Measurements from ENCODE around the gene C17orf50. TPM values are rescaled to one million over a fixed set of nuclear protein-coding genes. Genes with fewer than 3 reads are reported as not detected.

Gene C17orf50
- total and polyA plus RNA-seq, 2 of the 13 experiments (the other 11 are each of a cell fraction or from before 2014, with no cell fraction given), result not detected

DNA sequence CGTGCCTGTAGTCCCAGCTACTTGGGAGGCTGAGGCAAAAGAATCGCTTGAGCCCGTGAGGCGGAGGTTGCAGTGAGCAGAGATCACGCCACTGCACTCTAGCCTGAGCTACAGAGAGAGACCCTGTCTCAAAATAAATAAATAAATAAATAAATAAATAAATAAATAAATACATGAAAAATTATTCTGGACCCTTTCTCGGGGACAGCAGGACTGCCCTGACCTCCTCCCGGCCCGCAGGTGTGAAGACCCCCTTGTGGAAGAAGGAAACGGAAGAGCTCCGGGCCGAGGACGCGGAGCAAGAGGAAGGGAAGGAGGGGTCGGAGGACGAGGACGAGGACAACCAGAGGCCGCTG lies 3.1 kb downstream of the C17orf50 start:
- H2AFZ ChIP-seq (ENCODE audit: low read length), result no peak overlapping the region
- peak overlapping the region in 2 of 3 experiments; percentile 27 to 76; a peak in 2 of 6 replicates for H3K4me3 ChIP-seq (replicated peaks in 1 of 3; ENCODE audit: insufficient read depth in 1 of 3, low read depth in 2 of 3, low read length in 3 of 3)

More for the DNA sequence above, 3.1 kb downstream of the C17orf50 start:
- in situ Hi-C loops (cut with HindIII; ENCODE audit: extremely low pct_ligation_motif_present, low pct_unique_long_range_greater_than_20kb), result loop anchor here (5.0 kb wide), 1 partner anchor 44 kb away; the partner anchor contains the start of gene TAF15
- intact Hi-C loops (cut with micrococcal nuclease; ENCODE audit: unreplicated experiment), result loop anchor here (1.0 kb wide), 2 partner anchors 41 to 46 kb away; partner anchors contain the start of gene TAF15
- H4K20me1 ChIP-seq (ENCODE audit: insufficient read depth, low read length), result no peaks in the 10 kb centered on the region
- FAIRE-seq (no peak), ATAC-seq (no peak), DNase-seq (ENCODE audit: low spot score) (no peak)
- H3K36me3 ChIP-seq (replicated peaks in 1 of 2; ENCODE audit: control insufficient read depth in 1 of 2, insufficient read depth in 2 of 2, low read length in 2 of 2), result no peaks in the 10 kb centered on the region
- peak overlapping the region; percentile 86 for H3K4me2 ChIP-seq (ENCODE audit: low read depth, low read length)
- BruUV-seq (replicated peaks), result no TSS peak
- peaks cover 3 to 33% of the 10 kb centered on the region in 2 experiments; a peak in 3 of 5 replicates for H3K27me3 ChIP-seq (ENCODE audit: control insufficient read depth in 1 of 2, insufficient read depth in 2 of 2, low read length in 2 of 2)
- no peak overlapping the region for H3K27ac ChIP-seq (ENCODE audit: extremely low read length, insufficient read depth, low read length)
- peaks cover 28% of the 10 kb centered on the region for H3K4me1 ChIP-seq (ENCODE audit: insufficient read depth, low read length)
- 33% methylated on average over 16 of the region's 17 CpGs for WGBS (ENCODE audit: low lambda C conversion rate)
- peak overlapping the region; percentile 34; the same call in 1 of the 2 replicates for H3K9ac ChIP-seq (ENCODE audit: insufficient read depth, low read depth, low read length)
- POLR2A ChIA-PET, result interaction anchor here (0.8 to 4.5 kb wide), 4 partner anchors 11 to 185 kb away, joined by 4 to 60 read pairs (median 5); partner anchors contain the start of genes GAS2L2, PEX12, RASL10B and TAF15
- TF ChIP-seq HNRNPLL (IDR thresholded peaks at IDR 0.05; ENCODE audit: low read depth, low read length, poor library complexity, severe bottlenecking) (no peak), ETV5 (CRISPR knock-in tag; IDR thresholded peaks at IDR 0.05; ENCODE audit: borderline replicate concordance) (no peak), ZNF160 (CRISPR knock-in tag; IDR thresholded peaks at IDR 0.05) (no peak), ARHGAP35 (CRISPR knock-in tag; IDR thresholded peaks at IDR 0.05; ENCODE audit: borderline replicate concordance) (no peak), ZNF841 (CRISPR knock-in tag; IDR thresholded peaks at IDR 0.05; ENCODE audit: borderline replicate concordance) (no peak), ZNF772 (CRISPR knock-in tag; IDR thresholded peaks at IDR 0.05) (no peak), ZNF17 (CRISPR knock-in tag; IDR thresholded peaks at IDR 0.05) (no peak), ZNF775 (CRISPR knock-in tag; IDR thresholded peaks at IDR 0.05; ENCODE audit: borderline replicate concordance) (no peak), ESRRA (CRISPR knock-in tag; IDR thresholded peaks at IDR 0.05; ENCODE audit: low read depth) (no peak), THYN1 (CRISPR knock-in tag; IDR thresholded peaks at IDR 0.05; ENCODE audit: borderline replicate concordance, low read depth) (no peak), MED8 (CRISPR knock-in tag; IDR thresholded peaks at IDR 0.05; ENCODE audit: insufficient replicate concordance) (no peak), ZNF7 (CRISPR knock-in tag; IDR thresholded peaks at IDR 0.05) (no peak), SP140L (CRISPR knock-in tag; IDR thresholded peaks at IDR 0.05; ENCODE audit: borderline replicate concordance) (no peak), ZNF264 (CRISPR knock-in tag; IDR thresholded peaks at IDR 0.05) (no peak), ZNF614 (CRISPR knock-in tag; IDR thresholded peaks at IDR 0.05; ENCODE audit: borderline replicate concordance) (no peak), NFKBIZ (CRISPR knock-in tag; IDR thresholded peaks at IDR 0.05) (no peak)
- TF ChIP-seq, protein P1, sequence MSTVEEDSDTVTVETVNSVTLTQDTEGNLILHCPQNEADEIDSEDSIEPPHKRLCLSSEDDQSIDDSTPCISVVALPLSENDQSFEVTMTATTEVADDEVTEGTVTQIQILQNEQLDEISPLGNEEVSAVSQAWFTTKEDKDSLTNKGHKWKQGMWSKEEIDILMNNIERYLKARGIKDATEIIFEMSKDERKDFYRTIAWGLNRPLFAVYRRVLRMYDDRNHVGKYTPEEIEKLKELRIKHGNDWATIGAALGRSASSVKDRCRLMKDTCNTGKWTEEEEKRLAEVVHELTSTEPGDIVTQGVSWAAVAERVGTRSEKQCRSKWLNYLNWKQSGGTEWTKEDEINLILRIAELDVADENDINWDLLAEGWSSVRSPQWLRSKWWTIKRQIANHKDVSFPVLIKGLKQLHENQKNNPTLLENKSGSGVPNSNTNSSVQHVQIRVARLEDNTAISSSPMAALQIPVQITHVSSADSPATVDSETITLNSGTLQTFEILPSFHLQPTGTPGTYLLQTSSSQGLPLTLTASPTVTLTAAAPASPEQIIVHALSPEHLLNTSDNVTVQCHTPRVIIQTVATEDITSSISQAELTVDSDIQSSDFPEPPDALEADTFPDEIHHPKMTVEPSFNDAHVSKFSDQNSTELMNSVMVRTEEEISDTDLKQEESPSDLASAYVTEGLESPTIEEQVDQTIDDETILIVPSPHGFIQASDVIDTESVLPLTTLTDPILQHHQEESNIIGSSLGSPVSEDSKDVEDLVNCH (CRISPR knock-in tag; IDR thresholded peaks at IDR 0.05), result no peak
- no peaks in the 10 kb centered on the region for H3K79me2 ChIP-seq (ENCODE audit: insufficient read depth, low read length)
- no peaks in the 10 kb centered on the region for H3K9me3 ChIP-seq (ENCODE audit: low read length)
- CTCF ChIA-PET (ENCODE audit: low intra/inter-chr PET ratio, low total read pairs), result interaction anchor here (1.0 to 3.0 kb wide), 4 partner anchors 16 to 152 kb away, joined by 3 to 50 read pairs (median 16); partner anchors contain the start of gene TAF15
